ENCODE measurements around the gene P3H3. TPM values are rescaled to one million over a fixed set of nuclear protein-coding genes. Genes with fewer than 3 reads are reported as not detected.

Gene P3H3
- total and polyA plus RNA-seq, 9 donors: 4.7 to 92.3 (median 61.1) TPM

- H3K27me3 ChIP-seq: no peaks in the 10 kb centered on the region
- DNase-seq: no peak
- WGBS, 3 donors: 86 to 91% (median 90%) methylated on average over 6 of the region's 6 CpGs
Observed at GRCh38 chr12:6780573-6780972, 47.6 kb upstream of the P3H3 start.

GRCh38 chr12:6782119-6782518 is 46.1 kb upstream of the P3H3 start:
- 43 to 52% (median 44%) methylated on average over 6 of the region's 6 CpGs for WGBS, 3 donors
- no peak for TF ChIP-seq EP300 (IDR thresholded peaks at IDR 0.05)
- TF ChIP-seq POLR2A (IDR thresholded peaks at IDR 0.05): no peak
- no peak for TF ChIP-seq CTCF (IDR thresholded peaks at IDR 0.05)
- intact Hi-C loops (cut with DNase I): loop anchor here in 2 of 4 donors (5.0 to 10.0 kb wide), 4 partner anchors 35 to 157 kb away; partner anchors contain the start of gene GPR162 (in 1 of the 2)

More at GRCh38 chr12:6780573-6780972, 47.6 kb upstream of the P3H3 start:
- peak overlapping the region in 1 of 2 donors; percentile 87 for H3K27ac ChIP-seq
- no peaks in the 10 kb centered on the region for H3K9me3 ChIP-seq
- H3K4me1 ChIP-seq (ENCODE audit: insufficient read depth): peaks cover 2% of the 10 kb centered on the region
- intact Hi-C loops (cut with DNase I): loop anchor here in 2 of 4 donors (5.0 to 10.0 kb wide), 4 partner anchors 33 to 156 kb away; partner anchors contain the start of gene GPR162 (in 1 of the 2)
- no peaks in the 10 kb centered on the region for H3K36me3 ChIP-seq
- H3K4me3 ChIP-seq: no peak overlapping the region
- no peak for TF ChIP-seq EP300 (IDR thresholded peaks at IDR 0.05)
- TF ChIP-seq CTCF (IDR thresholded peaks at IDR 0.05): no peak
- no peak for TF ChIP-seq POLR2A (IDR thresholded peaks at IDR 0.05)

GRCh38 chr12:6782850-6783566 is 45.2 kb upstream of the P3H3 start:
- no peak for TF ChIP-seq POLR2A (IDR thresholded peaks at IDR 0.05)
- no peak for TF ChIP-seq EP300 (IDR thresholded peaks at IDR 0.05)
- TF ChIP-seq CTCF (IDR thresholded peaks at IDR 0.05): no peak
- Histone ChIP-seq H3K27ac (no peak overlapping the region), H3K9me3 (no peaks in the 10 kb centered on the region), H3K27me3 (no peaks in the 10 kb centered on the region), H3K4me1 (ENCODE audit: insufficient read depth) (no peaks in the 10 kb centered on the region), H3K36me3 (no peaks in the 10 kb centered on the region), H3K4me3 (no peak overlapping the region)
- intact Hi-C loops (cut with DNase I): loop anchor here in 2 of 4 donors (5.0 to 10.0 kb wide), 4 partner anchors 36 to 158 kb away; partner anchors contain the start of gene GPR162 (in 1 of the 2)
- 71 to 85% (median 75%) methylated on average over 10 of the region's 10 CpGs for WGBS, 3 donors
- no peak for DNase-seq

More at GRCh38 chr12:6782119-6782518, 46.1 kb upstream of the P3H3 start:
- no peaks in the 10 kb centered on the region for H3K36me3 ChIP-seq
- no peak overlapping the region for H3K27ac ChIP-seq
- H3K4me3 ChIP-seq: no peak overlapping the region
- no peaks in the 10 kb centered on the region for H3K9me3 ChIP-seq
- no peak for DNase-seq
- H3K4me1 ChIP-seq (ENCODE audit: insufficient read depth): peaks cover 2% of the 10 kb centered on the region
- no peaks in the 10 kb centered on the region for H3K27me3 ChIP-seq

- Histone ChIP-seq H3K27ac (no peak overlapping the region), H3K4me3 (no peak overlapping the region), H3K4me1 (ENCODE audit: insufficient read depth) (no peaks in the 10 kb centered on the region), H3K36me3 (no peaks in the 10 kb centered on the region), H3K27me3 (no peaks in the 10 kb centered on the region), H3K9me3 (no peaks in the 10 kb centered on the region)
- 92 to 96% (median 93%) methylated on average over 9 of the region's 9 CpGs for WGBS, 3 donors
- DNase-seq: no peak
- TF ChIP-seq EP300 (IDR thresholded peaks at IDR 0.05) (no peak), CTCF (IDR thresholded peaks at IDR 0.05) (no peak), POLR2A (IDR thresholded peaks at IDR 0.05) (no peak)
- intact Hi-C loops (cut with DNase I): loop anchor here in 2 of 4 donors (5.0 to 10.0 kb wide), 4 partner anchors 37 to 159 kb away; partner anchors contain the start of gene GPR162 (in 1 of the 2)
Observed at GRCh38 chr12:6783828-6784227, 44.4 kb upstream of the P3H3 start.
